OCI-LY7 (cell line): ENCODE measurements around the gene DYDC1. TPM values are rescaled to one million over a fixed set of nuclear protein-coding genes. Genes with fewer than 3 reads are reported as not detected.
A peak's percentile ranks its signal among the peaks of the same experiment; 100 is the strongest.

ENCODE experiments used
- BruUV-seq: library from RNA; stranded (reverse); fragments of 400-500 nt; replicated peaks from 2 replicates; lab custom pipeline; 2021; lab: Mats Ljungman, UMichigan
- CTCF ChIA-PET: fragments of 300-600 bp; sonication (Branson Sonifier 250); formaldehyde crosslinking; loops from one replicate; lab custom pipeline; 2022; ENCODE audit warnings: antibody characterized with exemption; ENCODE audit not compliant: unreplicated experiment; lab: Charles Lee
- POLR2A ChIA-PET: fragments of 300-600 bp; sonication (Branson Sonifier 250); formaldehyde crosslinking; loops from one replicate; lab custom pipeline; 2022; ENCODE audit warnings: antibody characterized with exemption; lab: Charles Lee
- DNase-seq: peaks from one replicate; pipeline ENCODE4 v3.0.0-alpha.2; 2015; ENCODE audit warnings: low spot score
- H2AFZ ChIP-seq: fragments of 200-600 bp; sonication (generic), shearing (Covaris generic); 2 replicates; pipeline ENCODE4 v1.6.1; 2014; ENCODE audit warnings: mild to moderate bottlenecking, antibody characterized with exemption, low read length, moderate library complexity
- H3K27ac ChIP-seq: fragments of 200-600 bp; sonication (generic); 2 replicates; pipeline ENCODE4 v1.5.1; 2014; ENCODE audit warnings: mixed run types, low read depth, mild to moderate bottlenecking, moderate library complexity, low read length, inconsistent platforms; ENCODE audit not compliant: poor library complexity, severe bottlenecking
- H3K36me3 ChIP-seq: fragments of 200-600 bp; sonication (generic); 2 replicates; pipeline ENCODE4 v1.6.1; 2014; ENCODE audit warnings: mild to moderate bottlenecking, antibody characterized with exemption, low read length, moderate library complexity, mixed read lengths; ENCODE audit not compliant: insufficient read depth
- H3K4me1 ChIP-seq: fragments of 200-600 bp; sonication (generic); 2 replicates; pipeline ENCODE4 v1.5.1; 2014; ENCODE audit warnings: mild to moderate bottlenecking, low read length; ENCODE audit not compliant: insufficient read depth, poor library complexity, severe bottlenecking
- H3K4me2 ChIP-seq: fragments of 200-600 bp; sonication (generic); 2 replicates; pipeline ENCODE4 v1.6.1; 2014; ENCODE audit warnings: mild to moderate bottlenecking, low read length
- H3K4me3 ChIP-seq: fragments of 200-600 bp; sonication (generic); 2 replicates; pipeline ENCODE4 v1.5.1; 2014; ENCODE audit warnings: mild to moderate bottlenecking, low read depth, low read length; ENCODE audit not compliant: poor library complexity, severe bottlenecking
- H3K79me2 ChIP-seq: fragments of 200-600 bp; sonication (generic); 2 replicates; pipeline ENCODE4 v1.6.1; 2016; ENCODE audit warnings: low read depth, mild to moderate bottlenecking, low read length, moderate library complexity, mixed read lengths; ENCODE audit not compliant: insufficient read depth
- H3K9me2 ChIP-seq: fragments of 200-600 bp; sonication (generic); 2 replicates; pipeline ENCODE4 v1.6.1; 2016; ENCODE audit warnings: mild to moderate bottlenecking, low read length, mixed read lengths; ENCODE audit not compliant: insufficient read depth
- H3K9me3 ChIP-seq: fragments of 200-600 bp; sonication (generic); 2 replicates; pipeline ENCODE4 v1.6.1; 2014; ENCODE audit warnings: mild to moderate bottlenecking, mixed run types, low read length, mixed read lengths
- H4K20me1 ChIP-seq: fragments of 200-600 bp; sonication (generic); 2 replicates; pipeline ENCODE4 v1.6.1; 2014; ENCODE audit warnings: mild to moderate bottlenecking, antibody characterized with exemption, low read length, moderate library complexity, mixed read lengths; ENCODE audit not compliant: insufficient read depth
- EZH2phosphoT487 ChIP-seq: fragments of 200-600 bp; sonication (generic); IDR thresholded peaks from 2 replicates; pipeline ENCODE4 v1.6.1; 2018; ENCODE audit warnings: low read depth, borderline replicate concordance, mild to moderate bottlenecking, mixed run types, antibody characterized with exemption, low read length, moderate library complexity, mixed read lengths
- intact Hi-C: fragments of 100-400 bp; cut with micrococcal nuclease; formaldehyde crosslinking; loops from one replicate; pipeline ENCODE4 v1.10.0; 2022; ENCODE audit not compliant: unreplicated experiment
- total RNA-seq, 2 experiments: library from RNA; depleted of rRNA in 1 of 2; stranded (reverse); fragments of >200 nt in 1 of 2; shearing (Covaris generic) in 1 of 2; gene quantifications; 2 replicates each; pipeline ENCODE4 v1.2.3, GENCODE V29; 2014 to 2022
- TF ChIP-seq, protein P1 (sequence below): fragments of 200-600 bp; sonication (generic); conservative IDR thresholded peaks from 2 replicates; pipeline ENCODE4 v1.5.1; 2014; ENCODE audit warnings: mild to moderate bottlenecking, antibody characterized with exemption, low read length, moderate library complexity, mixed read lengths

DYDC1 gene
- total RNA-seq, 2 experiments from 2014 or later: not detected

DNA sequence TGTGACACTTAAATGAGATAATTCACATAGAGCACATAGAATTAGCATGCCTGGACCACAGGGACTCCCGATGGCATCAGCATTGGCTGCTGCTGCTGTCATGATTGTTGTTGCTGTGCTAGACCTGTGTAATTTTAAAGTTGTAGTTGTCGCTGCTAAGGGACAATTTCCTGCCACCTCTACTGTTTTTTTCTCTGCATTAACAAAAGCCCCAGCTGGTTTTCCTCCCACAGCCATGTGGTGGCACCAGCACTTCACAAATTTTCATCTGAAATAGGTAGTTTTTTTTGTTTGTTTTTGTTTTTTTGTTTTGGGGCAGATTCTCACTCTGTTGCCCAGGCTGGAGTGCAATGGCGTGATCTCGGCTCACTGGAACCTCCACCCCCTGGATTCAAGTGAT, 26.4 kb upstream of the DYDC1 start:
- no peak overlapping the region for H3K27ac ChIP-seq
- H3K4me1 ChIP-seq: no peaks in the 10 kb centered on the region
- 0 out of 2 replicates have a peak overlapping the region, but pooled peaks have one; percentile 1 for H2AFZ ChIP-seq
- H3K9me2 ChIP-seq: no peaks in the 10 kb centered on the region
- H4K20me1 ChIP-seq: no peaks in the 10 kb centered on the region
- CTCF ChIA-PET: no interaction called here
- no peaks in the 10 kb centered on the region for H3K9me3 ChIP-seq
- TF ChIP-seq EZH2phosphoT487: no peak
- TF ChIP-seq, protein P1, sequence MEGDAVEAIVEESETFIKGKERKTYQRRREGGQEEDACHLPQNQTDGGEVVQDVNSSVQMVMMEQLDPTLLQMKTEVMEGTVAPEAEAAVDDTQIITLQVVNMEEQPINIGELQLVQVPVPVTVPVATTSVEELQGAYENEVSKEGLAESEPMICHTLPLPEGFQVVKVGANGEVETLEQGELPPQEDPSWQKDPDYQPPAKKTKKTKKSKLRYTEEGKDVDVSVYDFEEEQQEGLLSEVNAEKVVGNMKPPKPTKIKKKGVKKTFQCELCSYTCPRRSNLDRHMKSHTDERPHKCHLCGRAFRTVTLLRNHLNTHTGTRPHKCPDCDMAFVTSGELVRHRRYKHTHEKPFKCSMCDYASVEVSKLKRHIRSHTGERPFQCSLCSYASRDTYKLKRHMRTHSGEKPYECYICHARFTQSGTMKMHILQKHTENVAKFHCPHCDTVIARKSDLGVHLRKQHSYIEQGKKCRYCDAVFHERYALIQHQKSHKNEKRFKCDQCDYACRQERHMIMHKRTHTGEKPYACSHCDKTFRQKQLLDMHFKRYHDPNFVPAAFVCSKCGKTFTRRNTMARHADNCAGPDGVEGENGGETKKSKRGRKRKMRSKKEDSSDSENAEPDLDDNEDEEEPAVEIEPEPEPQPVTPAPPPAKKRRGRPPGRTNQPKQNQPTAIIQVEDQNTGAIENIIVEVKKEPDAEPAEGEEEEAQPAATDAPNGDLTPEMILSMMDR: peak; percentile 82
- no peak overlapping the region for H3K4me3 ChIP-seq
- POLR2A ChIA-PET: interaction anchor here (0.6 to 1.0 kb wide), 2 partner anchors 158 to 1697 kb away, joined by 3 read pairs; no protein-coding TSS in a partner anchor
- BruUV-seq: no TSS peak
- peak; percentile 59 for DNase-seq
- H3K4me2 ChIP-seq: no peak overlapping the region
- H3K79me2 ChIP-seq: no peaks in the 10 kb centered on the region
- intact Hi-C loops: loop anchor here (1.0 to 5.0 kb wide), 3 partner anchors 60 to 539 kb away; no protein-coding TSS in a partner anchor
- H3K36me3 ChIP-seq: no peaks in the 10 kb centered on the region

DNA sequence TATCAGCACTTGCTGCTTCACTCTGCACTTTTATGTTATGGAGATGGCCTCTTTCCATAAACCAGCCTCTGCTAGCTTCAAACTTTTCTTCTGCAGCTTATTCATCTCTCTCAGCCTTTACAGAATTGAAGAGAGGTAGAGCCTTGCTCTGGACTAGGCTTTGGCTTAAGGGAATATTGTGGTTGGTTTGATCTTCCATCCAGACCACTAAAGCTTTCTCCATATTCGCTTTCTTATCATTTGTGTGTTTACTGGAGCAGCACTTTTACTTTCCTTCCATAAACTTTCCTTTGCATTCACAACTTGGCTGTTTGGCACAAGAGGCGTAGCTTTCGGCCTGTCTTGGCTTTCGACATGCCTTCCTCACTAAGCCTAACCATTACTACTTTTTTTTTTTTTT, 23.6 kb upstream of the DYDC1 start:
- ChIA-PET POLR2A (interaction anchor here (1.0 kb wide), 1 partner anchor 126 kb away, joined by 4 read pairs; no protein-coding TSS in a partner anchor), CTCF (no interaction called here)
- no peak overlapping the region for H3K4me3 ChIP-seq
- intact Hi-C loops: loop anchor here (5.0 kb wide), 1 partner anchor 542 kb away; no protein-coding TSS in a partner anchor
- no TSS peak for BruUV-seq
- DNase-seq: no peak
- no peaks in the 10 kb centered on the region for H3K4me1 ChIP-seq
- no peak for TF ChIP-seq EZH2phosphoT487
- TF ChIP-seq, protein P1: no peak
- H2AFZ ChIP-seq: no peak overlapping the region
- no peak overlapping the region for H3K27ac ChIP-seq
- H3K36me3 ChIP-seq: no peaks in the 10 kb centered on the region
- no peaks in the 10 kb centered on the region for H3K79me2 ChIP-seq
- no peaks in the 10 kb centered on the region for H3K9me3 ChIP-seq
- no peak overlapping the region for H3K4me2 ChIP-seq
- H3K9me2 ChIP-seq: no peaks in the 10 kb centered on the region
- H4K20me1 ChIP-seq: no peaks in the 10 kb centered on the region

DNA sequence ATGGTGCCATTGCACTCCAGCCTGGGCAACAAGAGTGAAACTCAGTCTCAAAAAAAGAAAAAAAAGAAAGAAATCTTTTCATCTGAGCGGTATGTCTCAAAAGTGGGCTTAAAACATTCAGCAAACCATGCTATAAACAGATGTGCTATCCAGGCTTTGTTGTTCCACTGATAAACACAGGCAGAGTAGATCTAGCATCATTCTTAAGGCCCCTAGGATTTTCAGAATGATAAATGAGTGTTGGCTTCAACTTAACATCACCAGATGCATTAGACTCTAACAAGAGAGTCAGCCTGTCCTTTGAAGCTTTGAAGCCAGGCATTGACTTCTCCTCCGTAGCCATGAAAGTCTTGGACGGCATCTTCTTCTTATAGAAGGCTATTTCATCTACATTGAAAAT, 23.1 kb upstream of the DYDC1 start:
- H3K4me3 ChIP-seq: no peak overlapping the region
- no peaks in the 10 kb centered on the region for H3K9me3 ChIP-seq
- no peak overlapping the region for H2AFZ ChIP-seq
- H3K9me2 ChIP-seq: no peaks in the 10 kb centered on the region
- H3K36me3 ChIP-seq: no peaks in the 10 kb centered on the region
- BruUV-seq: no TSS peak
- TF ChIP-seq, protein P1: no peak
- no peak for TF ChIP-seq EZH2phosphoT487
- no peak overlapping the region for H3K4me2 ChIP-seq
- no peaks in the 10 kb centered on the region for H4K20me1 ChIP-seq
- no peak overlapping the region for H3K27ac ChIP-seq
- ChIA-PET CTCF (no interaction called here), POLR2A (interaction anchor here (1.0 kb wide), 1 partner anchor 126 kb away, joined by 4 read pairs; no protein-coding TSS in a partner anchor)
- H3K4me1 ChIP-seq: no peaks in the 10 kb centered on the region
- H3K79me2 ChIP-seq: no peaks in the 10 kb centered on the region
- intact Hi-C loops: loop anchor here (5.0 kb wide), 1 partner anchor 543 kb away; no protein-coding TSS in a partner anchor
- DNase-seq: no peak
